GM13976 (cell line): ENCODE measurements around the gene CMIP.

Experiments used
- DNase-seq: peaks from one replicate; pipeline ENCODE4 v3.0.0; 2012; ENCODE audit warnings: low spot score
- in situ Hi-C: fragments of 300-500 bp; cut with MboI; formaldehyde crosslinking; loops from one replicate; pipeline ENCODE4 v1.12.0; 2022; ENCODE audit warnings: low sequenced_read_pairs, mixed read lengths, inconsistent platforms; ENCODE audit not compliant: unreplicated experiment
- TF ChIP-seq, protein P1 (sequence below): IDR thresholded peaks from 2 replicates; pipeline ENCODE4 v1.5.1; 2012; ENCODE audit warnings: borderline replicate concordance, mild to moderate bottlenecking; ENCODE audit not compliant: insufficient read depth; ENCODE audit errors: extremely low read depth, missing control alignments, control extremely low read depth

CMIP gene

DNA sequence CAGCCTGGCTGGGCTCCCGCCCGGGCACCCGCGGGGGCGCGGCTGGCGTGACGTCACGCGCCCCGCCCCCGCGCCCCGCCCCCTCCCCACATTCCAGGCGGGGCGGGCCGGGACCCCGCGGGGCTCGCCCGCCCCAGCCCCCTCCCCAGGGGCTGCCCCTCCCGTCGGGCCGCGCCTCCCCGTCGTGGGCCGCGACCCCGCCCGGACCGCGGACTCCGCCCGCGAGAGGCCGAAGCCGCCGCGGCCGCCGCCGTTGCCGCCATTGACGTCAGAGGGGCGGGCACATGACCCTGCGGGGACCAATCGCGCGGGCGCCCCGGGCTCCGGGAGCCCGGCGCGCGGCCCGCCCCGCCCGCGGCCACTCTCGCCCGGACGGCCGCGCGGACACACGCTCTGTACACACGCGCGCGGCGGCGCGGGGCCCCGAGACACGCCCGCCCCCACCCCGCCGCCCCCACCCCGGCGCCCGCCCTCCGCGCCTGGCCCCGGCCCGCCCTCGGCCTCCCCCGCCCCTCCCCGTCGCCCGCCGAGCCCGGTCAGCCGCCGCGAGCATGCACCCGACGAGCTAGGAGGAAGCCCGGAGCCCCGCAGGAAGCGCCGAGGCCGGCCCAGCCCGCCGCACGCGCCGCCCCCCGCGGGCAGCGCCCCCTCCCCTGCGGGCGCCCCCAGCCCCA lies at the start of gene CMIP:
TSS of gene CMIP (plus strand) at position 361 of the 674 bp plus-strand sequence.
- in situ Hi-C loops: no loop called here
- TF ChIP-seq, protein P1, sequence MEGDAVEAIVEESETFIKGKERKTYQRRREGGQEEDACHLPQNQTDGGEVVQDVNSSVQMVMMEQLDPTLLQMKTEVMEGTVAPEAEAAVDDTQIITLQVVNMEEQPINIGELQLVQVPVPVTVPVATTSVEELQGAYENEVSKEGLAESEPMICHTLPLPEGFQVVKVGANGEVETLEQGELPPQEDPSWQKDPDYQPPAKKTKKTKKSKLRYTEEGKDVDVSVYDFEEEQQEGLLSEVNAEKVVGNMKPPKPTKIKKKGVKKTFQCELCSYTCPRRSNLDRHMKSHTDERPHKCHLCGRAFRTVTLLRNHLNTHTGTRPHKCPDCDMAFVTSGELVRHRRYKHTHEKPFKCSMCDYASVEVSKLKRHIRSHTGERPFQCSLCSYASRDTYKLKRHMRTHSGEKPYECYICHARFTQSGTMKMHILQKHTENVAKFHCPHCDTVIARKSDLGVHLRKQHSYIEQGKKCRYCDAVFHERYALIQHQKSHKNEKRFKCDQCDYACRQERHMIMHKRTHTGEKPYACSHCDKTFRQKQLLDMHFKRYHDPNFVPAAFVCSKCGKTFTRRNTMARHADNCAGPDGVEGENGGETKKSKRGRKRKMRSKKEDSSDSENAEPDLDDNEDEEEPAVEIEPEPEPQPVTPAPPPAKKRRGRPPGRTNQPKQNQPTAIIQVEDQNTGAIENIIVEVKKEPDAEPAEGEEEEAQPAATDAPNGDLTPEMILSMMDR: no peak
- DNase-seq: peak; percentile 97

- TF ChIP-seq, protein P1: no peak
- no peak for DNase-seq
- in situ Hi-C loops: loop anchor here (10.0 kb wide), 1 partner anchor 330 kb away; no protein-coding TSS in a partner anchor
Observed at GRCh38 chr16:81394966-81395655, 49.5 kb upstream of the CMIP start.

DNA sequence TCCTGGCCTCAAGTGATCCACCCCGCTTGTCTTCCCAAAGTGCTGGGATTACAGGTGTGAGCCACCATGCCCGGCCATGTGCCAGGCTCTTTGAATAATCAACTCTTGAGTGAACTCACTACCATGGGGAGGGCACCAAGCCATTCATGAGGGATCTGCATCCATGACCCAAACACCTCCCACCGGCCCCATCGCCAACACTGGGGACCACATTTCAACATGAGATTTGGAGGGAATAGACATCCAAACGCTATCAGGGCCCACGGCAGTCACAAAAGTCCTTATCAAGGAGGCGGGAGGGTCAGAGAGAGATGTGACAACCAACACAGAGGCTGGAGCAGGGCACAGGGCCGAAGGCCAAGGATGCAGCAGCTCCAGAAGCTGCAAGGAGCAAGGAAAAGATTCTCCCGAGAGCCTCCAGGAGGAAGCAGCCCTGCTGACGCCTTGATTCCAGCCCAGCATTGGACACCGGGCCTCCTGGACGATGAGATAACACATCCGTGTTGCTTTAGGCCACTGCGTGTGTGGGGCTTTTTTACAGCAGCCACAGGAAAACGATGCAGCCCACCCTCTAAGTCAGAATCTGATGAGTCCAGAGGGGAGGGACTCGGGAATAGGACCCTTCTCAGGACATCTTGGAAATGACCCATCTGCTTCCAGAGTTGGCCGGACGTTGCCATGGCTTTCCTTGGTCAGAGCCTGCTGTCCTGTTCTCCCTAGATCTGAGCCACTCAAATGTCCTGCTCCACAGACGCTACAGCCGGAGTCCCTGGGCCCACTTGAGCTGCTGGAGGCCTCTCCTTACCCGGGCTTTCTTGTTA lies 47.3 kb upstream of the CMIP start:
- no peak for DNase-seq
- in situ Hi-C loops: loop anchor here (10.0 kb wide), 1 partner anchor 328 kb away; no protein-coding TSS in a partner anchor
- TF ChIP-seq, protein P1: no peak

GRCh38 chr16:81397879-81398520 lies 46.6 kb upstream of the CMIP start:
- TF ChIP-seq, protein P1: no peak
- no peak for DNase-seq
- in situ Hi-C loops: loop anchor here (10.0 kb wide), 1 partner anchor 327 kb away; no protein-coding TSS in a partner anchor

GRCh38 chr16:81399909-81400308 lies 44.7 kb upstream of the CMIP start:
- TF ChIP-seq, protein P1: no peak
- DNase-seq: no peak
- in situ Hi-C loops: loop anchor here (10.0 kb wide), 2 partner anchors 225 to 325 kb away; no protein-coding TSS in a partner anchor
